GM19452 (cell line): ENCODE data around the gene NOL6.

ENCODE experiments used
- ATAC-seq: cut with Tn5 transposase; IDR thresholded peaks from one replicate; pipeline ENCODE4 v1.9.1; 2021; ENCODE audit not compliant: unreplicated experiment

Gene NOL6

DNA sequence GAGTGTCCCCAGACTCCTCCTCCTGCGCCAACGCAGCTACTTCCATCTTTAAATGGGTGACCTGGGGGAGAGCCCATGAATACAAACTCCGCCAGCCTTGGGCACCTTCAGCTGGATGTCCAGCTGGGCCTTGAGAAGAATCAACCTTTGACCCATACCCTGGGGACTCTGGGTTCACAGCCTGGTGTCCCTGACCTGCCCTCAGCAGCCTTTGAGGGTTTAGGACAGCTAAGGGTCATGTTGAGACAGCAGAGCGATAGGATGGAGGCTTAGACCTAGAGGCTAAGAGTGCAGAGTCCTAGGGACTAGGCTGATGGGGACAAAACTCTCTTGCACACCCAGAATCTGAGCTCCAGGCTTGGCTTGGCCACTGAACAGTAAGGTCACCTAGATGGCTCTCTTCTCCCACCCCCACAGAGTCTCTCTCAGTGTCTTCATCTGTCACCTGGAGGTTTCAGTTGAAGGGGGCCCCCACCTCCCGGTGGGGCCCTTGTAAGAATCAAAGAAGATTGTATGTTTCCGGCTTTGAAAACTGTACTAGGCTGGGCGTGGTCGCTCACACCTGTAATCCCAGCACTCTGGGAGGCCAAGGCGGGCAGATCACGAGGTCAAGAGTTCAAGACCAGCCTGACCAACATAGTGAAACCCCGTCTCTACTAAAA lies 19.6 kb downstream of the NOL6 start:
- ATAC-seq: no peak

DNA sequence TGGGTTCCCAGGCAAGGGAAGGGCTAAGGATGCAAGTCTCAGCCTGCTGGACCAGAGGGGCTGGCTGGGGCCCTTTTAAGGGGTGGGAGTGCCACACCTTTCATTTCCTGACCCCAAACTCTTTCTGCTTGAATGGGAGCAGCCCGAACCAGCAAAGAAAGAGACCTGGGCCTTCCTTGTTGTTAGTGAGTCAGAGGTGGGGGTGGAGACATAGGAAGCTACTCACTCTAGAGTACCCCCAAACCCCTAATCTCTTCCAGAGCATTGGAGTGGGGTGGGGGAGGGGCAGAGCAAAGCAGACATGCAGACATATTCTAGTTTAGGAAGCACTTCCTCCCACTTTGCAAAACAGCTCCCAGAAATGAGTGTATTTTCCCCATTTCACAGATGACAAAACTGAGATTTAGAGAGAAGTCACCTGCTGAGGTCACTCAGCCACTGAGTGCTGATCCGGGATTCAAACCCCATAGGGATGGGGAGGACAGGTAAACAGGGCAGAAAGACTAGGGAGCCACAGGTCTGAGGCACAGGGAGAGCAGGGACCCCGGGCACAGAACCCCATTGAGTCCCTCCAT lies 20.4 kb downstream of the NOL6 start:
- ATAC-seq: no peak

GRCh38 chr9:33452828-33453271 lies 20.9 kb downstream of the NOL6 start:
- ATAC-seq: no peak

DNA sequence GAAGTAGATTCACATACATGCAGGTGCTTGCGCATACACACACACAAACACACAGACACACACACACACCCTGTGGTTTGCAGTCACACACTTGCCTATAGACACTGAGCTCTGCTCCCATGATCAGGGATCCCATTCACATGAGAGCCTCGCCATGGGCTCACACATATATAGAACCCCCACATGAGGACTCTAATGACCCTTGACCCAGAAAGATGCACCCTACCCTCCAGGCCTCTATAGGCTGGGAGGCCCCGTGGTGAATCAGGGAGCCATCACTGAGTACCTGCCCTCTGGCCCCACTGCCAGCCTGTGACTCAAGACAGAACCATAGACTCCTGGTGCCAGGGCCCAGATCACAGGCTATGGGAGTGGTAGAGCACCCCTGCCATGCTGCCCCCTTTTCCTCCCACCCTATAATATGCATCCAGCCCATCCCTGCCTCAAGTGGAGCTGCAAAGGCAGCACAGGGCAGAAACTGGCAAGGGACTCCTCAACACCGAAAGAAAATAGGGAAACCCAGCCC lies 23.0 kb downstream of the NOL6 start:
- ATAC-seq: no peak

DNA sequence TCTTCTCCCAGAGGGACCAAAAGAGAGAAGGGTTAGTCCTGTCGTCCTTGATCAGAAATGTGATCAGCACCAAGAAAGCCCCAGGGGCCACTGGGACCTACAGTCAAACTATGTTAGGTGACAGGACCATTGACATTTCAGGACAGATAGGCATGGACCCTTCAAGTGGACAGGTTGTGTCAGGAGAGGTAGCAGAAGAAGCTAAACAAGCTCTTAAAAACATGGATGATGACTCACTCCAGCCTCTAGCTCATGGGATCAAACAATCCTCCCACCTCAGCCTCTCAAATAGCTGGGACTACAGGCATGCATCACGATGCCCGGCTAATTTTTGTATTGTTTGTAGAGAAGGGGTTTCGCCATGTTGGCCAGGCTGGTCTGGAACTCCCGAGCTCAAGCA lies 24.0 kb downstream of the NOL6 start:
- ATAC-seq: no peak

GRCh38 chr9:33447799-33448553 lies 25.7 kb downstream of the NOL6 start:
- ATAC-seq: no peak

DNA sequence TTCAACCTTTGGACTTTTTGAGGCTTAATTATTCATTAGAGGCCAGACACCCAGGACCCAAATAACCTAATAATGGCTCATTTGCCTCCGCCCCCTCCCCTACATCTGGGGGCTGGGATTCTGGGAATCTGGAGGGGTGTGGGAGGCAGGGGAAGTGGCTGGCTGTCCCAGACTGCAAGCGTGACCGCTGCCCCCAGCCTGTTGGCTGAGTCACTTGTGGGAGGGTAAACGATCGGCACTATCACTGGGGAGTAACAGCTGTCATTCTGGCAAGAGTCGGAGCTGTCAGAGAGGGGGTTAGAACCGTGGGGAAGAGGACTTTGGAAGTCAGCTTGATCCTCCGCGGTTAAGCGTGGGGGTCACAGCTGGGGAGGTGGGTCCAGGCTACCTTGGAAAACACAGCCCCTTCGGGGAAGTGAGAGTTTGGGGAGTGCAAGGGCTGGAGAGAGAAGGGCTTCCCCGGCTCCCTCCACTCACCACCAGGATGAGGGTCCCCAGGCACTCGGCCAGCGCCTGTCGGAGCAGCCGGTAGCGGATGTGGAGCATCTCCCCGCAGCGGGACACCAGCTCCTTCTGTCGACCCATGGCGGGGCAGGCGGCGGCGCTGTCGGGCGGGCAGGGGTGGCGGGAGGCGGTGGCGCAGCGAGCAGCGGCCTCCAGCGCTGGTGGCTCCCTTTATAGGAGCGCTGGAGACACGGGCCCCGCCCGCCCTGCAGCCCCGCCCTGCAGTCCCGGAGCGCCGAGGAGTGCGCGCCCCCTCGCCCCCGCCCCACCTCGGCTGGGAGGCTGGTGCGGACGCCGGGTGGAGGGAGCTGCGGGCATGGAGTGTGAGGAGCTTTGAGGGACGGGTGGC lies 26.6 kb downstream of the NOL6 start, which contains the start of gene AQP3:
AQP3 (minus strand) TSS at position 648 of the 853 bp plus-strand sequence; CDS start at position 585, 63 bp downstream.
- peak; percentile 24 for ATAC-seq

GRCh38 chr9:33446240-33446945 lies 27.3 kb downstream of the NOL6 start:
- peak; percentile 88 for ATAC-seq

GRCh38 chr9:33445389-33446239 lies 28.1 kb downstream of the NOL6 start:
- ATAC-seq: no peak

DNA sequence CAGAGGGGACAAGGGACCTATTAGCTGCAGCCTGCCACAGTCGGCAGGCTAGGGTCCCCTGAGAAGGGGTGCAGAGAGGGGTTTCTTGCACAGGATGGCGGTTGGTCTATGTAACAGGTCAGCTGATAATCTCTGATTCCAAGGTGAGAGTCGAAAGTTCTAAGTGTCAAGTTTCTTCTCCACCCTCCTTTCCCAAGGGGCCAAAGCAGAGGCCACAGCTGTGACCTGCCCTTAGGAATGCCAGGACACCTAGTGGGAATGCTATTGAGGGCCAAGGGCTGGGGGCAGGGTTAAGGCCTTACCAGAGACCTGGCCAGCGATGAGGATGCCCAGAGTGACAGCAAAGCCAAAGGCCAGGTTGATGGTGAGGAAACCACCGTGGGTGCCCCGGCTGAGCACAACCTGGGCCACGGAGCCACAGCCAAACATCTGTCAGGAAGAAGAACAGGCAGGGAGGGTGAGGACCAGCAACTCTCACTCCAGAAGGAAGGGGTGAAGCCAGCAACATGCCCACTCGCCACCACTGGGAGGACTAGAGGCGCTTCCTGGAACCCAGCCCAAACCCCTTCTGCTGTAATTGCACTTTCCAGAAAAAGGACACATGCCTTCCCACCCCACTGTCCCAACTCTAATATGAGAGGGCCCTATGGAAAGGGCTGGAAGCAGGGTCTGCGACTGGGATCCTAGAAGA lies 30.1 kb downstream of the NOL6 start:
- no peak for ATAC-seq

- no peak for ATAC-seq
Observed at GRCh38 chr9:33443047-33443446, 30.7 kb downstream of the NOL6 start.

DNA sequence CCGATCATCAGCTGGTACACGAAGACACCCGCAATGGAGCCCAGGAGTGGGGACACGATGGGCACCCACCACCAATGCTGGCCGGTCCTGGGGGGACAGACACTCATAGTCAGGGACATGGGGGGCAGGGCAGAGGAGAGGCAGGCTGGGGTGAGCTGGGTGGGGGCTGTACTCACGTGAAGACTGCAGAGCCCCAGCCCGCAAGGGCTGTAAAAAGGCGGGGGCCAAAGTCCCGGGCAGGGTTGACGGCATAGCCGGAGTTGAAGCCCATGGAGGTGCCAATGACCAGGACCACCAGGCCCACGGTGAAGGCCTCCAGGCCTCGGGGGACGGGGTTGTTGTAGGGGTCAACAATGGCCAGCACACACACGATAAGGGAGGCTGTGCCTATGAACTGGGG lies 31.6 kb downstream of the NOL6 start:
- no peak for ATAC-seq

GRCh38 chr9:33440609-33441008 lies 33.1 kb downstream of the NOL6 start:
- no peak for ATAC-seq

- no peak for ATAC-seq
Observed at GRCh38 chr9:33440204-33440603, 33.5 kb downstream of the NOL6 start.

DNA sequence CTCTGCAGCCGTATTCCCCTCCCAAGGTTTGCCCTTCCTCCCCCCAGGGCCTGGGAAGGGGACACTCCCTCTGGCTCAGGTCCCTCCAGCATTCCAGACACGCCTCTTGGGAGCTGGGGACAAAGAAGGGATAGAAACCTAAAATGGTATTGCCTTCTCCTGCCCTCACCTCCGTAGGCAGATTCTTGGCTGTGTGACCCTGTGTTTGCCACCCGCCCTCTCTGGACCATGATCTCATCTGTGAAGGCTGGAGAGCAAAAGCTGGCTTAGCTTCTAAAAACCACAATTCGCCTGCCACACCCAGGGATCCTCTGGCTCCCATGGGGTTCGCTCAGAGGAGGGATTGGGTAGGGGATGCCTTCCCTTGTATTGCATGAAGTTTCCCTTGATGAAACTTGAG lies 34.0 kb downstream of the NOL6 start:
- ATAC-seq: no peak

DNA sequence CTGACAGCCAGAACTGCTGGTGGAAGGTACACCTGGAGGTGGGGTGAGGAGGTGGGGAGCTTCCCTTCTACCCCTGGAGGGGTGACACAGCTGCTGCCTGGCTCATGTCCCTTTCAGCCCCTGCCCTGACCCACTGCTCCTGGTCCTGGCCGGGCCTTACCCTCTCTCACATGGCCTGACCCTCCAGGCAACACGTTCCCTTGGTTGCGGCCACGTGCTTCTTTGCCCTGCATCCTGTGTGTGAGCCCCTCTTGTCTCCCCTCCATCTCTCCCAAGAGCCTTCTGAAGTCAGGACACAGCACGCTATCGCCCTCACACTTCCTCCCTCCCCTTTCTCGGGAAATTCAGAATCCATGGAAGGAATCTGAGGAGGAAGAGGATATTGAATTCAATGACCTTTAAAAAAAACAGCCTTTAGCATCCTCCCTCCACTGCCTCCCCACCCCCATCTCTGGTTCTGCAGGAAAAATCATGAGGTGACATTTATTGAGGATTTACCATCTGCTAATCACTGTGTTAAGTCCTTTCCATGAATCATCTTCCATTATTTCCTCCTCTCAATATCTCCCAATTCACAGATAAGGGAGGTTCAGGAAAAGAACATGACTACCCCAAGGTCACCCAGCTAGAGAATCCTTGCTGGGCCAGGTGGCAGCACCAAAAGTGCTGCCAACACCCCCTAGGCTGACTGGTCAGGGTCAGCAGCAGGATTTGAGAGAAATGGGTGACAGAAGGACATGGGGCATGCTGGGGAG lies 34.6 kb downstream of the NOL6 start:
- ATAC-seq: no peak

DNA sequence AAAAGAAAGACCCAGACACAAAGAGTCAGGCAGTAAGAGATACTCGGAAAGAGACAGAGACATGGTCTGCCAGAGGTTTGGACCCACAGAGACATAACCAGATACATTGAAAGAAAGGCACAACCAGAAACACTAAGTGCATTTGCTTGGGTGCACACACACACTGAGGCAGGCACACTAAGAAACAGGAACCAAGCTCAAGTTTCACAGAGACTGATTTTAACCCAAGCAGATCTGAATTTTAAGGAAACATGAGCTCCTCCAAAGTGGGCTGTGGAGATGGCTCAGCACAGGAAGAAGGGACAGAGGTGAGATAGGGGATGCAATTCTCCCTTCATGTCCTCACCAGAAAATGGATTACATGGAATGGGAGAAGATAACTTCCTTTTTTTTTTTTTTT lies 35.8 kb downstream of the NOL6 start:
- no peak for ATAC-seq

DNA sequence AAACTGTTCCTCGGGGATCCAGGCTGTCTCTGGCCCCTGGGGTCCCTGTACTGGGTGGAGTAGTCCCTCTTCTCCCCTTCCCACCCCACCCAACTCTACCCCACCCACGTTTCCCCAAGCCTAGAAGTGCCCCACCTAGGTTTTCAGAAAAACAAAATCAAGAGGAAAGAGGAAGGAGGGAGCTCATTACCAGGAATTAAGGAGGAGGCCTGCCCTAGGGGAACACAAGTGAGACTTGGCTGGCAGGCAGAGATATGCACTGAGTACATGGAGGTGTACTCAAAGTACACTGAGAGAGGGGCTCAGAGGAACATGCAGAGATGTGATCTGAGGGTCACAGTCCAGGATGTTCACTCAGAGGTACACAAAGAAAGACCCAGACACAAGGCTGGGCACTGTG lies 36.5 kb downstream of the NOL6 start:
- ATAC-seq: no peak
